Panc1 (cell line): ENCODE results near the gene FKBP2. TPM values are rescaled to one million over a fixed set of nuclear protein-coding genes. Genes with fewer than 3 reads are reported as not detected.

Experiments used
- ATAC-seq: fragments of 200-7000 bp; cut with Tn5 transposase; 2 replicates; pipeline ENCODE4 v1.9.1; 2020; ENCODE audit warnings: mild to moderate bottlenecking, moderate library complexity
- BruUV-seq: library from RNA; stranded (reverse); fragments of 400-500 nt; replicated peaks from 2 replicates; lab custom pipeline; 2021; lab: Mats Ljungman, UMichigan
- CTCF ChIA-PET: fragments of 300-600 bp; sonication (Branson Sonifier 250); formaldehyde crosslinking; loops from one replicate; lab custom pipeline; 2022; ENCODE audit warnings: antibody characterized with exemption; lab: Charles Lee
- POLR2A ChIA-PET: fragments of 300-600 bp; sonication (Branson Sonifier 250); formaldehyde crosslinking; loops from one replicate; lab custom pipeline; 2022; ENCODE audit warnings: antibody characterized with exemption; lab: Charles Lee
- DNase-seq: peaks from one replicate; pipeline ENCODE4 v3.0.0-alpha.2; 2010; ENCODE audit warnings: low read depth, low spot score
- H3K27ac ChIP-seq: 2 replicates; pipeline ENCODE4 v1.5.1; 2011; ENCODE audit warnings: mild to moderate bottlenecking, low read length, inconsistent platforms
- H3K27me3 ChIP-seq: fragments of 200-500 bp; sonication (Bioruptor generic); 2 replicates; pipeline ENCODE4 v1.6.0; 2014; ENCODE audit warnings: low read length, inconsistent platforms; ENCODE audit not compliant: control insufficient read depth, insufficient read depth
- H3K36me3 ChIP-seq: fragments of 200-500 bp; sonication (Bioruptor generic); 2 replicates; pipeline ENCODE4 v1.5.1; 2014; ENCODE audit warnings: inconsistent platforms, mild to moderate bottlenecking, low read length, moderate library complexity; ENCODE audit not compliant: control insufficient read depth, insufficient read depth
- H3K4me1 ChIP-seq: 2 replicates; pipeline ENCODE4 v1.5.1; 2011; ENCODE audit warnings: inconsistent platforms, mild to moderate bottlenecking, low read length, moderate library complexity; ENCODE audit not compliant: control insufficient read depth, insufficient read depth
- H3K4me3 ChIP-seq, 2 experiments: 2 replicates each; pipeline ENCODE4 v1.5.1; 2011 to 2012; ENCODE audit warnings: low read depth in 2 of 2, low read length in 2 of 2, mild to moderate bottlenecking in 2 of 2, inconsistent platforms in 1 of 2, moderate library complexity in 1 of 2
- H3K9me3 ChIP-seq: fragments of 200-500 bp; sonication (Bioruptor generic); 2 replicates; pipeline ENCODE4 v1.5.1; 2014; ENCODE audit warnings: low read depth, mild to moderate bottlenecking, inconsistent platforms, low read length, moderate library complexity; ENCODE audit not compliant: control insufficient read depth, insufficient read depth
- CTCF ChIP-seq: fragments of 450-650 bp; IDR thresholded peaks from 2 replicates; pipeline ENCODE4 v1.5.1; 2017; ENCODE audit warnings: mild to moderate bottlenecking
- POLR2AphosphoS5 ChIP-seq: IDR thresholded peaks from 2 replicates; pipeline ENCODE4 v1.6.1; 2012; ENCODE audit warnings: mild to moderate bottlenecking, low read depth, low read length, moderate library complexity
- REST ChIP-seq, 2 experiments: IDR thresholded peaks; 2 replicates each; pipeline ENCODE4 v1.6.1; 2011 to 2012; ENCODE audit warnings: low read depth in 2 of 2, control low read depth in 1 of 2, low read length in 1 of 2, mild to moderate bottlenecking in 1 of 2, moderate library complexity in 1 of 2; ENCODE audit not compliant: insufficient read depth in 1 of 2
- SIN3A ChIP-seq: IDR thresholded peaks from 2 replicates; pipeline ENCODE4 v1.6.1; 2012; ENCODE audit warnings: low read depth, mild to moderate bottlenecking, low read length, moderate library complexity, borderline replicate concordance; ENCODE audit not compliant: insufficient read depth
- TCF7L2 ChIP-seq: IDR thresholded peaks from 2 replicates; pipeline ENCODE4 v1.6.1; 2011; ENCODE audit warnings: mild to moderate bottlenecking, low read depth, low read length, inconsistent platforms
- in situ Hi-C: cut with HindIII; loops from 2 replicates; pipeline ENCODE4 v1.10.0; 2016; ENCODE audit warnings: low sequenced_read_pairs, low pct_unique_long_range_greater_than_20kb
- intact Hi-C: fragments of 100-400 bp; cut with micrococcal nuclease; formaldehyde crosslinking; loops from one replicate; pipeline ENCODE4 v1.10.0; 2022; ENCODE audit not compliant: unreplicated experiment
- total RNA-seq: library from RNA; stranded (reverse); gene quantifications from one replicate; pipeline ENCODE4 v1.2.1, GENCODE V29; 2021; ENCODE audit not compliant: unreplicated experiment

FKBP2 gene
- total RNA-seq, 1 experiment from 2014 or later, result 71.8 TPM

GRCh38 chr11:64249038-64249437 lies 8.1 kb downstream of the FKBP2 start:
- in situ Hi-C loops (no loop called here), intact Hi-C loops (loop anchor here (10.0 kb wide), 1 partner anchor 56 kb away; the partner anchor contains the start of genes CATSPERZ and ESRRA)
- ChIA-PET POLR2A (interaction anchor here (0.6 kb wide), 1 partner anchor 44 kb away, joined by 4 read pairs; no protein-coding TSS in a partner anchor), CTCF (interaction anchor here (0.6 kb wide), 1 partner anchor 41 kb away, joined by 5 read pairs; no protein-coding TSS in a partner anchor)
- Histone ChIP-seq H3K27ac (peak overlapping the region; percentile 99), H3K27me3 (no peaks in the 10 kb centered on the region), H3K4me3 (no peak overlapping the region), H3K36me3 (peaks cover 7% of the 10 kb centered on the region; the same call in 1 of the 2 replicates), H3K4me1 (peaks cover 50% of the 10 kb centered on the region), H3K9me3 (no peaks in the 10 kb centered on the region)
- no peak for TF ChIP-seq SIN3A
- TF ChIP-seq TCF7L2, result no peak
- TF ChIP-seq CTCF, result no peak
- TF ChIP-seq REST (IDR thresholded peaks at IDR 0.05; ENCODE audit: insufficient read depth in 1 of 2, low read depth in 2 of 2, low read length in 1 of 2), result no peak
- no peak for TF ChIP-seq POLR2AphosphoS5
- no peak for ATAC-seq
- DNase-seq, result no peak
- no TSS peak for BruUV-seq

- no peak for ATAC-seq
- Histone ChIP-seq H3K4me1 (peaks cover 42% of the 10 kb centered on the region), H3K9me3 (no peaks in the 10 kb centered on the region), H3K36me3 (peaks cover 7% of the 10 kb centered on the region; the same call in 1 of the 2 replicates), H3K4me3 (no peak overlapping the region), H3K27ac (peak overlapping the region; percentile 53), H3K27me3 (no peaks in the 10 kb centered on the region)
- intact Hi-C loops, result loop anchor here (10.0 kb wide), 1 partner anchor 55 kb away; the partner anchor contains the start of genes CATSPERZ and ESRRA
- DNase-seq, result no peak
- POLR2A ChIA-PET, result interaction anchor here (0.6 kb wide), 2 partner anchors 45 to 264 kb away, joined by 4 read pairs; no protein-coding TSS in a partner anchor
- in situ Hi-C loops, result no loop called here
- BruUV-seq, result no TSS peak
- CTCF ChIA-PET, result no interaction called here
- TF ChIP-seq TCF7L2 (no peak), POLR2AphosphoS5 (no peak), REST (IDR thresholded peaks at IDR 0.05; ENCODE audit: insufficient read depth in 1 of 2, low read depth in 2 of 2, low read length in 1 of 2) (no peak), CTCF (no peak), SIN3A (no peak)
Observed at GRCh38 chr11:64249563-64250414, 8.9 kb downstream of the FKBP2 start.
